HCT116 (cell line): ENCODE results near the gene CCR7. TPM values are rescaled to one million over a fixed set of nuclear protein-coding genes. Genes with fewer than 3 reads are reported as not detected.

Experiments used
- ATAC-seq: fragments of 200-7000 bp; cut with Tn5 transposase; 2 replicates; pipeline ENCODE4 v1.9.1; 2020; ENCODE audit warnings: mild to moderate bottlenecking, moderate library complexity
- BruUV-seq: library from RNA; stranded (reverse); fragments of 400-500 nt; replicated peaks from 2 replicates; lab custom pipeline; 2021; lab: Mats Ljungman, UMichigan
- CTCF ChIA-PET: fragments of 300-600 bp; sonication (Branson Sonifier 250); formaldehyde crosslinking; loops from one replicate; lab custom pipeline; 2021; ENCODE audit warnings: antibody characterized with exemption; lab: Charles Lee
- POLR2A ChIA-PET: fragments of 300-600, 350-600 bp; sonication (Branson Sonifier 250); formaldehyde crosslinking; loops from one replicate; lab custom pipeline; 2021; ENCODE audit warnings: antibody characterized with exemption; lab: Charles Lee
- RAD21 ChIA-PET, 2 experiments: fragments of 300-600 bp; sonication (Branson Sonifier 250); formaldehyde crosslinking; loops; one replicate each; lab custom pipeline; 2023; ENCODE audit warnings: low total read pairs in 2 of 2; ENCODE audit not compliant: uncharacterized antibody in 2 of 2, unreplicated experiment in 2 of 2, low non-redundant PET in 1 of 2; lab: Charles Lee
- DNase-seq: peaks from one replicate; pipeline ENCODE4 v3.0.0-alpha.2; 2010; ENCODE audit warnings: low read depth, low spot score
- H2AFZ ChIP-seq: fragments of 200-600 bp; shearing (Covaris generic), sonication (generic); 2 replicates; pipeline ENCODE4 v1.6.1; 2017; ENCODE audit warnings: low read depth, mixed run types, mixed read lengths, antibody characterized with exemption, low read length; ENCODE audit not compliant: poor library complexity, severe bottlenecking
- H3K27ac ChIP-seq: 2 replicates; pipeline ENCODE4 v1.5.1; 2012; ENCODE audit warnings: low read depth, low read length
- H3K27me3 ChIP-seq: fragments of 200-600 bp; sonication (generic); 2 replicates; pipeline ENCODE4 v1.6.1; 2016; ENCODE audit warnings: mixed run types, low read length, mixed read lengths; ENCODE audit not compliant: insufficient read depth
- H3K36me3 ChIP-seq, 2 experiments: fragments of 200-500 bp in 1 of 2; fragments of 200-600 bp in 1 of 2; sonication (Bioruptor generic) in 1 of 2; sonication (generic) in 1 of 2; 2 replicates each; pipeline versions ENCODE4 v1.5.1 to v1.6.1; 2014 to 2016; ENCODE audit warnings: low read length in 2 of 2, inconsistent platforms in 1 of 2, mixed read lengths in 1 of 2, mixed run types in 1 of 2; ENCODE audit not compliant: insufficient read depth in 2 of 2, control insufficient read depth in 1 of 2
- H3K4me1 ChIP-seq, 2 experiments: fragments of 200-600 bp in 1 of 2; sonication (generic) in 1 of 2; 2 replicates each; pipeline versions ENCODE4 v1.5.1 to v1.6.1; 2012 to 2017; ENCODE audit warnings: low read length in 2 of 2, inconsistent platforms in 1 of 2, mild to moderate bottlenecking in 1 of 2, mixed read lengths in 1 of 2, mixed run types in 1 of 2, moderate library complexity in 1 of 2; ENCODE audit not compliant: insufficient read depth in 2 of 2, control insufficient read depth in 1 of 2
- H3K4me2 ChIP-seq: fragments of 200-600 bp; sonication (generic); 2 replicates; pipeline ENCODE4 v1.6.1; 2017; ENCODE audit warnings: mixed run types, low read length, mixed read lengths
- H3K4me3 ChIP-seq, 2 experiments: fragments of 200-600 bp in 1 of 2; sonication (generic) in 1 of 2; replicated peaks in 1 of 2; 2 replicates each; pipeline ENCODE4 v1.5.1; 2011 to 2016; ENCODE audit warnings: low read length in 2 of 2, control low read depth in 1 of 2, low read depth in 1 of 2, mild to moderate bottlenecking in 1 of 2, mixed read lengths in 1 of 2, mixed run types in 1 of 2
- H3K79me2 ChIP-seq: fragments of 200-600 bp; sonication (generic); 2 replicates; pipeline ENCODE4 v1.6.1; 2017; ENCODE audit warnings: mild to moderate bottlenecking, mixed run types, low read length, moderate library complexity, mixed read lengths; ENCODE audit not compliant: insufficient read depth
- H3K9ac ChIP-seq: fragments of 200-600 bp; sonication (generic); 2 replicates; pipeline ENCODE4 v1.6.1; 2016; ENCODE audit warnings: low read length, mixed read lengths
- H3K9me2 ChIP-seq: fragments of 200-600 bp; sonication (generic), shearing (Covaris generic); 2 replicates; pipeline ENCODE4 v1.6.1; 2017; ENCODE audit warnings: mixed run types, mild to moderate bottlenecking, moderate library complexity; ENCODE audit not compliant: insufficient read depth
- H3K9me3 ChIP-seq, 2 experiments: fragments of 200-500 bp in 1 of 2; fragments of 200-600 bp in 1 of 2; sonication (Bioruptor generic) in 1 of 2; sonication (generic) in 1 of 2; 2 replicates each; pipeline ENCODE4 v1.6.1; 2014 to 2017; ENCODE audit warnings: low read length in 2 of 2, mixed read lengths in 2 of 2, inconsistent platforms in 1 of 2, low read depth in 1 of 2, mild to moderate bottlenecking in 1 of 2, mixed run types in 1 of 2, moderate library complexity in 1 of 2; ENCODE audit not compliant: control insufficient read depth in 1 of 2, insufficient read depth in 1 of 2
- H4K20me1 ChIP-seq: fragments of 200-600 bp; sonication (generic), shearing (Covaris generic); 2 replicates; pipeline ENCODE4 v1.6.1; 2017; ENCODE audit warnings: mixed run types, mild to moderate bottlenecking, moderate library complexity; ENCODE audit not compliant: insufficient read depth
- CBX3 ChIP-seq: IDR thresholded peaks from 2 replicates; pipeline ENCODE4 v1.6.1; 2012; ENCODE audit warnings: low read depth
- ELF1 ChIP-seq: IDR thresholded peaks from 2 replicates; pipeline ENCODE4 v1.6.1; 2012; ENCODE audit warnings: low read depth, borderline replicate concordance
- EZH2 ChIP-seq: fragments of 200-600 bp; sonication (generic); IDR thresholded peaks from 2 replicates; pipeline ENCODE4 v1.6.1; 2017; ENCODE audit warnings: antibody characterized with exemption, mixed run types
- EZH2phosphoT487 ChIP-seq: fragments of 200-600 bp; IDR thresholded peaks from 2 replicates; pipeline ENCODE4 v1.6.1; 2018; ENCODE audit warnings: antibody characterized with exemption, borderline replicate concordance
- FOSL1 ChIP-seq: IDR thresholded peaks from 2 replicates; pipeline ENCODE4 v1.6.1; 2012; ENCODE audit warnings: low read depth
- SIN3A ChIP-seq: IDR thresholded peaks from 2 replicates; pipeline ENCODE4 v1.6.1; 2012; ENCODE audit warnings: low read depth
- SRF ChIP-seq: IDR thresholded peaks from 2 replicates; pipeline ENCODE4 v1.6.1; 2012; ENCODE audit warnings: low read depth
- TCF7L2 ChIP-seq: IDR thresholded peaks from 2 replicates; pipeline ENCODE4 v1.7.0; 2011; ENCODE audit warnings: borderline replicate concordance, inconsistent platforms; ENCODE audit not compliant: insufficient read depth, insufficient read length; ENCODE audit errors: extremely low read depth
- YY1 ChIP-seq: IDR thresholded peaks from 2 replicates; pipeline ENCODE4 v1.6.1; 2011; ENCODE audit warnings: low read length, low read depth, moderate library complexity, mild to moderate bottlenecking; ENCODE audit not compliant: insufficient replicate concordance; ENCODE audit errors: extremely low read depth
- ZNF274 ChIP-seq: fragments of 200-500 bp; sonication (Bioruptor generic); IDR thresholded peaks from 2 replicates; pipeline ENCODE4 v1.6.1; 2014; ENCODE audit warnings: mild to moderate bottlenecking, low read depth, low read length, inconsistent platforms
- intact Hi-C: fragments of 100-400 bp; cut with micrococcal nuclease; formaldehyde crosslinking; loops from 2 replicates; pipeline ENCODE4 v1.10.0; 2022
- total RNA-seq: library from RNA; stranded (reverse); gene quantifications from one replicate; pipeline ENCODE4 v1.2.1, GENCODE V29; 2021; ENCODE audit not compliant: unreplicated experiment

CCR7 gene
- total RNA-seq, 1 experiment from 2014 or later = 0.69 TPM

DNA sequence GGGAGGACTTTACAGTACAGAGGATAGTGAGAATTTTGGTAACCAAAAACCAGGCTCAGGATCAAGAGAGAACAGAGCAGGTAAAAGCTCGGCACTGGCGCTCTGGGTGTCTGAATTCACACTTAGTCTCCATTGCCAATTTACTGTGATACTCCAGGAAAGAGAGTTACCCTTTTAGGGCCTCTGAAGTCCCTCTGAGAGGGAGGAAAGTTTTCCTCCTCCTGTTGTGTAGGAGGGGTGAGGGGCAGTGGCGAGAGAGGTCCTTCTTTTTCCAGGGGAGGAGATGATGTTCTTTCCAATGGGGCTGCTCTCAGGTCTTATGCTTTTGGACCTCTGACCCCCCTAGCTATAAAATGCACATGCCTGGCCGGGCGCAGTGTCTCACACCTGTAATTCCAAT is 58.5 kb downstream of the CCR7 start:
- intact Hi-C loops = no loop called here
- no peak overlapping the region for H3K4me2 ChIP-seq
- H3K4me3 ChIP-seq = no peak overlapping the region
- RAD21 ChIA-PET = no interaction called here
- H3K9ac ChIP-seq = no peak overlapping the region
- TF ChIP-seq SRF (no peak), ELF1 (no peak), CBX3 (no peak), TCF7L2 (no peak), EZH2phosphoT487 (no peak), ZNF274 (no peak), FOSL1 (no peak), YY1 (no peak), EZH2 (no peak), SIN3A (no peak)
- TF ChIP-seq, all 23 proteins: peak for 0
- DNase-seq (no peak), ATAC-seq (no peak)
- Histone ChIP-seq H3K9me3 (no peaks in the 10 kb centered on the region), H2AFZ (no peak overlapping the region), H3K36me3 (no peaks in the 10 kb centered on the region), H3K27ac (no peak overlapping the region), H3K9me2 (no peaks in the 10 kb centered on the region), H3K4me1 (peaks cover 27 to 38% of the 10 kb centered on the region in 2 experiments), H3K79me2 (no peaks in the 10 kb centered on the region), H3K27me3 (no peaks in the 10 kb centered on the region), H4K20me1 (no peaks in the 10 kb centered on the region)
- no TSS peak for BruUV-seq
- ChIA-PET POLR2A (interaction anchor here (1.0 to 1.5 kb wide), 2 partner anchors 9 to 10 kb away, joined by 3 to 9 read pairs; no protein-coding TSS in a partner anchor), CTCF (no interaction called here)

Other genes starting within 250 kb of the CCR7 start
- gene GJD3, start 200.7 kb downstream of the CCR7 start, total RNA-seq = not detected
- 141 TPM for gene TOP2A, start 147.6 kb downstream of the CCR7 start, total RNA-seq
- 2.0 TPM for gene IGFBP4, start 122.0 kb downstream of the CCR7 start, total RNA-seq
- gene TNS4, start 63.8 kb downstream of the CCR7 start, total RNA-seq = 36.6 TPM
- gene SMARCE1, start 82.3 kb upstream of the CCR7 start, total RNA-seq = 136 TPM
- 5.0 TPM for gene KRT222, start 99.7 kb upstream of the CCR7 start, total RNA-seq
- not detected for gene KRT24, start 138.3 kb upstream of the CCR7 start, total RNA-seq
- not detected for gene KRT25, start 189.9 kb upstream of the CCR7 start, total RNA-seq
- gene KRT26, start 206.7 kb upstream of the CCR7 start, total RNA-seq = not detected
- not detected for gene KRT27, start 217.1 kb upstream of the CCR7 start, total RNA-seq
- not detected for gene KRT28, start 234.5 kb upstream of the CCR7 start, total RNA-seq